Upper lobe of left lung (tissue), 4 donors: ENCODE data around the gene CXCL8.

Experiments used
- CTCF ChIP-seq, 6 experiments: fragments of 450-650 bp in 4 of 6; fragments of 200-600 bp in 2 of 6; sonication (generic) in 2 of 6; IDR thresholded peaks; one replicate each; pipeline ENCODE4 v1.5.1; 2016 to 2019; ENCODE audit warnings: antibody characterized with exemption in 6 of 6
- EP300 ChIP-seq, 4 donors: sonication (generic); formaldehyde crosslinking; IDR thresholded peaks; one replicate each; pipeline ENCODE4 v1.5.1; 2017; ENCODE audit warnings: antibody characterized with exemption in 4 of 4, control low read depth in 2 of 4
- POLR2A ChIP-seq, 4 donors: fragments of 450-650 bp; IDR thresholded peaks; one replicate each; pipeline ENCODE4 v1.5.1; 2016 to 2017; ENCODE audit warnings: antibody characterized with exemption in 4 of 4, mild to moderate bottlenecking in 2 of 4
- POLR2AphosphoS5 ChIP-seq, 2 donors: sonication (generic); formaldehyde crosslinking; IDR thresholded peaks; one replicate each; pipeline ENCODE4 v1.5.1; 2017; ENCODE audit warnings: antibody characterized with exemption in 2 of 2

DNA sequence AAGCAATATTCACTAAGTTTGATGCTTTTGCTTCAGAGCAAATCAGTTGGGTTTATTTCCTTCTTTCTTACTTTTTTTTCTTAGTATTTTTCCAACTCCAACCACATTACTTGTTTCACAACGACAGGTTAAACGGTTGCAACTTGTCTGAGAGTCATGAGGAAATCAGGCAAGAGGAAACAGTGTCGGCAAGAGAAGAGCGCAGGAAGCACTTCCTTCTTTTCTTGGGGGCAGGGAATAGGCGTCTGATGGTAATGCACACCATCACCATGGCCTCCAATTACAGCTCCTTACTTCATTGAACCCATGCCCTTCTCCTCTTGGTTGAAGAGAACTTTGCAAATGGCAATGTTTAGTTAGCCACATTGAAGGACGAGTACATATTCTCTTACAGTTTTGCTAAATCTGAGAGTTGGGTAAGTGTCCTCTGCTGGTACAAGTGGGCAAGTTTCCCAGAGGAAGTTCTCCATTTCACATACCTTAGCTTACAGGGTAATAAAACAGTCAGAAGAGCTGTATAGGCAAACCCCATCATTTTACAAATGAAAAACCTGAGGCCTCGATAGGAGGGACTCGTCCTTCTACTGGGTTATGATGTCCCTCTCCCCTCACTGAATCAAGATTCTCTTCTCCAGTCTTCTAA is 8.3 kb upstream of the CXCL8 start:
- no peak for TF ChIP-seq POLR2A (IDR thresholded peaks at IDR 0.05)
- TF ChIP-seq CTCF (IDR thresholded peaks at IDR 0.05) = no peak
- peak; percentile 67 to 86 for TF ChIP-seq POLR2AphosphoS5 (IDR thresholded peaks at IDR 0.05)
- peak in 2 of 4 donors; percentile 62 to 87 for TF ChIP-seq EP300 (IDR thresholded peaks at IDR 0.05)
